GM12878 (cell line): ENCODE results near the gene AFF1.

ENCODE experiments used
- CBX3 ChIP-seq: fragments of 200-600 bp; sonication (generic); IDR thresholded peaks from 2 replicates; pipeline ENCODE4 v1.6.1; 2016; ENCODE audit warnings: low read depth, borderline replicate concordance
- POLR2A ChIP-seq: IDR thresholded peaks from 2 replicates; pipeline ENCODE4 v1.6.1; 2011; ENCODE audit warnings: low read depth, mild to moderate bottlenecking, low read length
- POLR2AphosphoS5 ChIP-seq: IDR thresholded peaks from 2 replicates; pipeline ENCODE4 v1.6.1; 2011; ENCODE audit warnings: mild to moderate bottlenecking, low read length, inconsistent platforms
- TF ChIP-seq, protein P1 (sequence below): IDR thresholded peaks from 2 replicates; pipeline ENCODE4 v1.6.1; 2012; ENCODE audit warnings: low read depth, low read length, improper control_type of control experiment
- TF ChIP-seq, protein P2 (sequence below), 3 experiments: IDR thresholded peaks in 2 of 3; conservative IDR thresholded peaks in 1 of 3; 2 replicates each; pipeline ENCODE4 v1.5.1; 2011; ENCODE audit warnings: low read depth in 3 of 3, low read length in 3 of 3, mild to moderate bottlenecking in 3 of 3, control low read depth in 2 of 3, moderate library complexity in 2 of 3, inconsistent platforms in 1 of 3, mixed read lengths in 1 of 3; ENCODE audit not compliant: control insufficient read depth in 2 of 3, insufficient read depth in 1 of 3; ENCODE audit errors: extremely low read depth in 1 of 3

DNA sequence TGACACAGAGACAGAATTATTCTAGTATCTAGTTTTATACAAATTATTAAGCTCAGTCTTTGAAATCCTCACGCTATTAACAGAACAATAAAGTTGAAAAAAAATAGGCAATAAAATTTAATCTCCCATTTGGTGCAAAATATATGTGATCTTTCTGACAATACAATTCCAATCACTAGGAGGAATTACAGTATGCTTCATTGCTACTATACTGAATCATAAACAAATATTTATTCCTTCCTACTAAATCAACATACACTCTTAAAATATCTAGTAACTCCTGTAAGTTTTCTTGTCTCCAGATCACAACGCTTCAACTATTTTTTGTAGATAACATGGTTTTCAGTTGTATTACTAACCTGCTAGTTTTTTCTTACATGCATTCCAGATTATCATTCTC, 239.9 kb downstream of the AFF1 start:
- TF ChIP-seq POLR2AphosphoS5 (no peak), POLR2A (no peak), CBX3 (no peak)
- TF ChIP-seq, protein P1, sequence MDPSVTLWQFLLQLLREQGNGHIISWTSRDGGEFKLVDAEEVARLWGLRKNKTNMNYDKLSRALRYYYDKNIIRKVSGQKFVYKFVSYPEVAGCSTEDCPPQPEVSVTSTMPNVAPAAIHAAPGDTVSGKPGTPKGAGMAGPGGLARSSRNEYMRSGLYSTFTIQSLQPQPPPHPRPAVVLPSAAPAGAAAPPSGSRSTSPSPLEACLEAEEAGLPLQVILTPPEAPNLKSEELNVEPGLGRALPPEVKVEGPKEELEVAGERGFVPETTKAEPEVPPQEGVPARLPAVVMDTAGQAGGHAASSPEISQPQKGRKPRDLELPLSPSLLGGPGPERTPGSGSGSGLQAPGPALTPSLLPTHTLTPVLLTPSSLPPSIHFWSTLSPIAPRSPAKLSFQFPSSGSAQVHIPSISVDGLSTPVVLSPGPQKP = no peak
- TF ChIP-seq, protein P2, sequence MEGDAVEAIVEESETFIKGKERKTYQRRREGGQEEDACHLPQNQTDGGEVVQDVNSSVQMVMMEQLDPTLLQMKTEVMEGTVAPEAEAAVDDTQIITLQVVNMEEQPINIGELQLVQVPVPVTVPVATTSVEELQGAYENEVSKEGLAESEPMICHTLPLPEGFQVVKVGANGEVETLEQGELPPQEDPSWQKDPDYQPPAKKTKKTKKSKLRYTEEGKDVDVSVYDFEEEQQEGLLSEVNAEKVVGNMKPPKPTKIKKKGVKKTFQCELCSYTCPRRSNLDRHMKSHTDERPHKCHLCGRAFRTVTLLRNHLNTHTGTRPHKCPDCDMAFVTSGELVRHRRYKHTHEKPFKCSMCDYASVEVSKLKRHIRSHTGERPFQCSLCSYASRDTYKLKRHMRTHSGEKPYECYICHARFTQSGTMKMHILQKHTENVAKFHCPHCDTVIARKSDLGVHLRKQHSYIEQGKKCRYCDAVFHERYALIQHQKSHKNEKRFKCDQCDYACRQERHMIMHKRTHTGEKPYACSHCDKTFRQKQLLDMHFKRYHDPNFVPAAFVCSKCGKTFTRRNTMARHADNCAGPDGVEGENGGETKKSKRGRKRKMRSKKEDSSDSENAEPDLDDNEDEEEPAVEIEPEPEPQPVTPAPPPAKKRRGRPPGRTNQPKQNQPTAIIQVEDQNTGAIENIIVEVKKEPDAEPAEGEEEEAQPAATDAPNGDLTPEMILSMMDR (IDR thresholded peaks at IDR 0.05 in 2 of 3, conservative IDR thresholded peaks at IDR 0.05 in 1 of 3; ENCODE audit: control insufficient read depth in 2 of 3, extremely low read depth in 1 of 3, insufficient read depth in 1 of 3, low read depth in 3 of 3, low read length in 3 of 3) = no peak
